Neural cell (in vitro differentiated cells): ENCODE measurements around the gene NRXN2.

Experiments
- EZH2 ChIP-seq: fragments of 200-600, 300-800 bp; shearing (Covaris generic), sonication (generic); IDR thresholded peaks from 2 replicates; pipeline ENCODE4 v1.6.1; 2014; ENCODE audit warnings: antibody characterized with exemption, low read length, borderline replicate concordance, mild to moderate bottlenecking; ENCODE audit not compliant: insufficient read depth, poor library complexity, severe bottlenecking
- MXI1 ChIP-seq: fragments of 450-650 bp; conservative IDR thresholded peaks from 2 replicates; pipeline ENCODE4 v1.6.1; 2014; ENCODE audit warnings: antibody characterized with exemption, mild to moderate bottlenecking; ENCODE audit not compliant: poor library complexity, severe bottlenecking
- POLR2AphosphoS5 ChIP-seq: IDR thresholded peaks from 2 replicates; pipeline ENCODE4 v1.6.1; 2012
- RAD21 ChIP-seq: fragments of 450-650 bp; conservative IDR thresholded peaks from 2 replicates; pipeline ENCODE4 v1.6.1; 2014; ENCODE audit warnings: antibody characterized with exemption, mild to moderate bottlenecking, moderate library complexity
- SMC3 ChIP-seq: fragments of 450-650 bp; conservative IDR thresholded peaks from 2 replicates; pipeline ENCODE4 v1.6.1; 2014; ENCODE audit warnings: antibody characterized with exemption, mild to moderate bottlenecking, moderate library complexity; ENCODE audit not compliant: poor library complexity
- TF ChIP-seq, protein P1 (sequence below): fragments of 450-650 bp; IDR thresholded peaks from 2 replicates; pipeline ENCODE4 v1.5.1; 2014; ENCODE audit warnings: antibody characterized with exemption, mild to moderate bottlenecking, moderate library complexity; ENCODE audit not compliant: poor library complexity, severe bottlenecking
- TF ChIP-seq, protein P2 (sequence below): IDR thresholded peaks from 2 replicates; pipeline ENCODE4 v1.6.1; 2012; ENCODE audit warnings: borderline replicate concordance

GRCh38 chr11:64743591-64744543 is 20.9 kb upstream of the NRXN2 start, which contains the start of gene RASGRP2:
- no peak for TF ChIP-seq POLR2AphosphoS5
- TF ChIP-seq, protein P1, sequence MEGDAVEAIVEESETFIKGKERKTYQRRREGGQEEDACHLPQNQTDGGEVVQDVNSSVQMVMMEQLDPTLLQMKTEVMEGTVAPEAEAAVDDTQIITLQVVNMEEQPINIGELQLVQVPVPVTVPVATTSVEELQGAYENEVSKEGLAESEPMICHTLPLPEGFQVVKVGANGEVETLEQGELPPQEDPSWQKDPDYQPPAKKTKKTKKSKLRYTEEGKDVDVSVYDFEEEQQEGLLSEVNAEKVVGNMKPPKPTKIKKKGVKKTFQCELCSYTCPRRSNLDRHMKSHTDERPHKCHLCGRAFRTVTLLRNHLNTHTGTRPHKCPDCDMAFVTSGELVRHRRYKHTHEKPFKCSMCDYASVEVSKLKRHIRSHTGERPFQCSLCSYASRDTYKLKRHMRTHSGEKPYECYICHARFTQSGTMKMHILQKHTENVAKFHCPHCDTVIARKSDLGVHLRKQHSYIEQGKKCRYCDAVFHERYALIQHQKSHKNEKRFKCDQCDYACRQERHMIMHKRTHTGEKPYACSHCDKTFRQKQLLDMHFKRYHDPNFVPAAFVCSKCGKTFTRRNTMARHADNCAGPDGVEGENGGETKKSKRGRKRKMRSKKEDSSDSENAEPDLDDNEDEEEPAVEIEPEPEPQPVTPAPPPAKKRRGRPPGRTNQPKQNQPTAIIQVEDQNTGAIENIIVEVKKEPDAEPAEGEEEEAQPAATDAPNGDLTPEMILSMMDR = peak; percentile 64
- TF ChIP-seq EZH2 = peak; percentile 65
- TF ChIP-seq SMC3 = peak; percentile 23
- TF ChIP-seq, protein P2, sequence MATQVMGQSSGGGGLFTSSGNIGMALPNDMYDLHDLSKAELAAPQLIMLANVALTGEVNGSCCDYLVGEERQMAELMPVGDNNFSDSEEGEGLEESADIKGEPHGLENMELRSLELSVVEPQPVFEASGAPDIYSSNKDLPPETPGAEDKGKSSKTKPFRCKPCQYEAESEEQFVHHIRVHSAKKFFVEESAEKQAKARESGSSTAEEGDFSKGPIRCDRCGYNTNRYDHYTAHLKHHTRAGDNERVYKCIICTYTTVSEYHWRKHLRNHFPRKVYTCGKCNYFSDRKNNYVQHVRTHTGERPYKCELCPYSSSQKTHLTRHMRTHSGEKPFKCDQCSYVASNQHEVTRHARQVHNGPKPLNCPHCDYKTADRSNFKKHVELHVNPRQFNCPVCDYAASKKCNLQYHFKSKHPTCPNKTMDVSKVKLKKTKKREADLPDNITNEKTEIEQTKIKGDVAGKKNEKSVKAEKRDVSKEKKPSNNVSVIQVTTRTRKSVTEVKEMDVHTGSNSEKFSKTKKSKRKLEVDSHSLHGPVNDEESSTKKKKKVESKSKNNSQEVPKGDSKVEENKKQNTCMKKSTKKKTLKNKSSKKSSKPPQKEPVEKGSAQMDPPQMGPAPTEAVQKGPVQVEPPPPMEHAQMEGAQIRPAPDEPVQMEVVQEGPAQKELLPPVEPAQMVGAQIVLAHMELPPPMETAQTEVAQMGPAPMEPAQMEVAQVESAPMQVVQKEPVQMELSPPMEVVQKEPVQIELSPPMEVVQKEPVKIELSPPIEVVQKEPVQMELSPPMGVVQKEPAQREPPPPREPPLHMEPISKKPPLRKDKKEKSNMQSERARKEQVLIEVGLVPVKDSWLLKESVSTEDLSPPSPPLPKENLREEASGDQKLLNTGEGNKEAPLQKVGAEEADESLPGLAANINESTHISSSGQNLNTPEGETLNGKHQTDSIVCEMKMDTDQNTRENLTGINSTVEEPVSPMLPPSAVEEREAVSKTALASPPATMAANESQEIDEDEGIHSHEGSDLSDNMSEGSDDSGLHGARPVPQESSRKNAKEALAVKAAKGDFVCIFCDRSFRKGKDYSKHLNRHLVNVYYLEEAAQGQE = no peak
- peak; percentile 12 for TF ChIP-seq RAD21
- no peak for TF ChIP-seq MXI1
